Neuron (in vitro differentiated cells): ENCODE data around the gene DNAJC5.
"Not testable (repeated sequence)": the region's sequence is repeated elsewhere in the genome, so short reads cannot be mapped to it uniquely, and the experiment has no call there.

ENCODE experiments used
- H2AFZ ChIP-seq: one replicate; pipeline ENCODE4 v1.6.1; 2013; ENCODE audit warnings: low read depth, mild to moderate bottlenecking, inconsistent platforms, low read length, moderate library complexity
- H3K27me3 ChIP-seq: one replicate; pipeline ENCODE4 v1.6.1; 2013; ENCODE audit warnings: low read length; ENCODE audit not compliant: insufficient read depth
- H3K36me3 ChIP-seq: one replicate; pipeline ENCODE4 v1.6.1; 2013; ENCODE audit warnings: low read length; ENCODE audit not compliant: insufficient read depth
- H3K4me1 ChIP-seq: one replicate; pipeline ENCODE4 v1.6.1; 2013; ENCODE audit warnings: low read length; ENCODE audit not compliant: insufficient read depth
- H3K4me3 ChIP-seq: 2 replicates; pipeline ENCODE4 v1.5.1; 2013; ENCODE audit warnings: mild to moderate bottlenecking, low read length, moderate library complexity
- H3K9me3 ChIP-seq: one replicate; pipeline ENCODE4 v1.6.1; 2013; ENCODE audit warnings: low read length

DNAJC5 gene

DNA sequence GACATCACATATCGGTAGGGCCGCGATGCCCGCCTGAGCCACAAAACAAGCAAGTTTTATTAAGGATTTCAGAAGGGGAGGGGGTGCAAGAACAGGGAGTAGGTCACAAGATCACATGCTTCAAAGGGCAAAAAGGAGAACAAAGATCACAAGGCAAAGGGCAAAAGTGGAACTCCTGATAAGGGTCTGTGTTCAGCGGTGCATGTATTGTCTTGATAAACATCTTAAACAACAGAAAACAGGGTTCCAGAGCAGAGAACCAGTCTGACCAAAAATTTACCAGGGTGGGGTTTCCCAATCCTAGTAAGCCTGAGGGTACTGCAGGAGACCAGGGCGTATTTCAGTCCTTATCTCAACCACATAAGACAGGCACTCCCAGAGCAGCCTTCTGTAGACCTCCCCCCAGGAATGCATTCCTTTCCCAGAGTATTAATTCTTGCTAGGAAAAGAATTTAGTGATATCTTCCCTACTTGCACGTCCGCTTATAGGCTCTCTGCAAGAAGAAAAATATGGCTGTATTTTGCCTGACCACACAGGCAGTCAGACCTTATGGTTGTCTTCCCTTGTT lies 21.5 kb downstream of the DNAJC5 start:
- not testable (repeated sequence) for H3K27me3 ChIP-seq, H3K4me1 ChIP-seq, H3K4me3 ChIP-seq, H3K9me3 ChIP-seq, H2AFZ ChIP-seq
- H3K36me3 ChIP-seq: peaks cover 10% of the 10 kb centered on the region

DNA sequence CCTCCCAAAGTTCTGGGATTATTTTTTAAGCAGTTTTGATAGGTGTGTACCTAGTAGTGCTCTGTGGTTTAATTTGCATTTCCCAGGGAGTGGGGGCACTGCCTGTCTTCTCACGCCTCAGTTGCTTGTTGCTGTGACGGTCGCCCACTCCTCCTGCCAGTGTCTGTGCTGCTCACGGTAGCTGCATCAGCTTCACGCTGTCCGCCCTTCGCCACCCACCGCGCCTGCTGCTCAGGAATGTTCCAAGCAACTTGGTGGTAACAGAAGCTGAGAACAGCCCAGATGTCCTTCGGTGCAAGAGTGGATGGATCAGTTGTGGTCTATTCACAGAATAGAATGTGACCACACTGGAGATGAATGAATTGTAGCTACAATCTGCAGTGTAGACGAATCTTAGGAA lies 22.9 kb downstream of the DNAJC5 start:
- no peaks in the 10 kb centered on the region for H3K27me3 ChIP-seq
- H3K9me3 ChIP-seq: peaks cover 2% of the 10 kb centered on the region
- peaks cover 3% of the 10 kb centered on the region for H3K4me1 ChIP-seq
- H2AFZ ChIP-seq: no peak overlapping the region
- H3K4me3 ChIP-seq: no peak overlapping the region
- peaks cover 10% of the 10 kb centered on the region for H3K36me3 ChIP-seq

DNA sequence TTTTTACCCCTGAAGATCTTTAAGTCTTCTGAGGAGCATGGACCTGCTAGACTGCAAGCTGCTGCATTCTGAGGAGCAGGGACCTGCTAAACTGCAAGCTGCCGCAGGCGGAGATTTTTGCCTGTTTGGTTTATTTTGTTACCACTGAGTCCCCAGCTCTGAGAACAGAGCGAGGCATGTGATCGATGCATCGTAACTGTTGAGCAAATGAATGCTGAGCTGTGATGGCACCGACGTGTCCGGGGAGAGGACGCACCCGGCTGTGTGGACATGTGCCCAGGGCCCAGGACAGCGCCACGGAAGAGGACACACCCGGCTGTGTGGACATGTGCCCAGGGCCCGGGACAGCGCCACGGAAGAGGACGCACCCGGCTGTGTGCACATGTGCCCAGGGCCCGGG lies 24.2 kb downstream of the DNAJC5 start:
- Histone ChIP-seq H3K27me3 (no peaks in the 10 kb centered on the region), H3K36me3 (peaks cover 10% of the 10 kb centered on the region), H2AFZ (no peak overlapping the region), H3K4me1 (peaks cover 3% of the 10 kb centered on the region), H3K9me3 (peaks cover 2% of the 10 kb centered on the region), H3K4me3 (no peak overlapping the region)

DNA sequence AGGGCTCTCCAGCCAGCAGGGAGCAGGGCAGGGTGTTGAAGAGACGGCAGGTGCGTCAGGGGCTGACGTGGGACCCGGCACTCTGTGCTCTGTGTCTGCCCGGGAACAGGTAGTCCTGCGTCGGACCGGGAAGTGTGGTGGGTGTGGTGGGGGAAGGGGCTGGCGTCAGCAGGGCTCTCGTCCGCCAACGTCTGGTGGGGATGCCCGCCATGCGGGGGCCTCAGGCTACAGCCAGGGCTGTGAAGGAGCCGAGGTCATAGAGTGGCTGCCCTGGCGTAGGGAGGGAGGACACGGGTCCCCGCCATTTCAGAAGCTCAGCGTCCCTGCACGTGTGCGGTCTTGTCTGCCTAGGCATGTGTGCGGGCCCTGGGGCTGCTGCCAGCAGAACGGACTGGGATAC lies 25.3 kb downstream of the DNAJC5 start:
- Histone ChIP-seq H3K4me1 (no peaks in the 10 kb centered on the region), H3K27me3 (no peaks in the 10 kb centered on the region), H3K36me3 (peaks cover 10% of the 10 kb centered on the region), H3K9me3 (peaks cover 2% of the 10 kb centered on the region), H3K4me3 (no peak overlapping the region), H2AFZ (no peak overlapping the region)

DNA sequence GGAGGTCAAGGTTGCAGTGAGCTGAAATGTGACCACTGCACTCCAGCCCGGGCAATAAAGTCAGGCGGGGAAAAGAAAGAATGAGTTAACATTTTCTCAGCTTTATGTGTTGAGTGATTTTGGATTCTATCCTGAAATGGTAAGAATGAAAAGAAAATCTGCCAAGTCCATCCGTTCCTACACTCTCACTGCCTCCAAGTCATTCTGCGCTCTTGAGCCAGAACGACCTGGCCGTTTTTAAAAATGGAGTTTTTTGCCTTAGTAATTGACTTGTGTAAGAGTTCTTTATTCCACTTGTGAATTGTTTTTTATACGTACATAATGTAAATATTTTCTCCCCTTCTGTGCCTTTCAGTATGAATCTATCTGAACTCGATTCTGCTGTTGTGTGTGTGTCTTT lies 28.7 kb downstream of the DNAJC5 start:
- no peaks in the 10 kb centered on the region for H3K9me3 ChIP-seq
- H3K36me3 ChIP-seq: peaks cover 29% of the 10 kb centered on the region

DNA sequence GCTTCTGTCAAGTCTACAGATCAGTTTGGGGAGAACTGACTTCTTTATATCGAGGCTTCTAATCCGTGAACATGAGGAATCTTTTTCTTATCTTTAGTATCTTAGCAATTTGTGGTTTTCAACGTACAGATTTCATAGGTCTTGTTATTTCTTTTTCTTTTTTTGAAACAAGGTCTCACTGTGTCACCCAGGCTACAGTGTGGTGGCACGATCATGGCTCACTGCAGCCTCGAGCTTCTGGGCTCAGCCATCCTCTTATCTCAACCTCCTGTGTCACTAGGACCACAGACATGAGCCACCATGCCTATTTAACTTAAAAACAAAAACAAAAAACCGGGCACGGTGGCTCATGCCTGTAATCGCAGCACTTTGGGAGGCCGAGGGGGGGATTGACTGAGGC lies 29.3 kb downstream of the DNAJC5 start:
- Histone ChIP-seq H3K9me3 (no peaks in the 10 kb centered on the region), H2AFZ (no peak overlapping the region), H3K4me3 (no peak overlapping the region), H3K27me3 (no peaks in the 10 kb centered on the region), H3K36me3 (peaks cover 31% of the 10 kb centered on the region), H3K4me1 (no peaks in the 10 kb centered on the region)

More for the DNA sequence above, 28.7 kb downstream of the DNAJC5 start:
- Histone ChIP-seq H3K27me3 (no peaks in the 10 kb centered on the region), H2AFZ (no peak overlapping the region), H3K4me3 (no peak overlapping the region), H3K4me1 (no peaks in the 10 kb centered on the region)

DNA sequence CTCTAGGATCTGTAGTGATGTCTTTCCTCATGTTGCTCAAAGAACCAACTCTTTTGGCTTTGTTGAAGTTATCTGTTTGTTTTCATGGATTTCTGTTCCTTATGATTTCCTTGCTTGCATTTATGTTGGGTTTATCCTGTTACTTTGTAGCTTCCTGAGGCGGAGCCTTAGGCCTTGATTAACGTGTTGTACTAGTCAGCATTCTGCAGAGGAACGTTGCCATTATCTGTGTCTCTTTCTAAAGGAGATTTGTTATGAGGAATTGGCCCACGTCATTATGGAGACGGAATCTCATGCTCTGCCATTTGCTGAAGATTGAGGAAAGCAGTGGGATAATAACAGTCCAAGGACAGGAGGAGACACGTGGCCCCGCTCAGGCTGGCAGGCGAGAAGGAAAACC lies 31.4 kb downstream of the DNAJC5 start:
- Histone ChIP-seq H3K36me3 (peaks cover 45% of the 10 kb centered on the region), H2AFZ (no peak overlapping the region)

DNA sequence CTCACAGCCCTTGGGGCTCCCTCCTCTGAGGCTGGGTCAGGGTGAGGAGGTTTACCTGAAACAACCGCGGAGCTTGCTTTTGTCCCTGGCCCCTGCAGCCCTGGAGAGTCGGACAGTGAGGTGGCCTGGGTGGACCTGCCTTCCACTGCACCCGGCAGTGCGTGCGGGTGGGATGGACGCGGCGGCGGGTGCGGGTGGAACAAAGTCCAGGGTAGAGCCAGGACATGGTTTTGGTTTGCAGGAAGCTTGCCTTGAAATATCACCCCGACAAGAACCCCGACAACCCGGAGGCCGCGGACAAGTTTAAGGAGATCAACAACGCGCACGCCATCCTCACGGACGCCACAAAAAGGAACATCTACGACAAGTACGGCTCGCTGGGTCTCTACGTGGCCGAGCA lies 34.1 kb downstream of the DNAJC5 start:
- no peak overlapping the region for H3K4me3 ChIP-seq

More for the DNA sequence above, 31.4 kb downstream of the DNAJC5 start:
- no peaks in the 10 kb centered on the region for H3K27me3 ChIP-seq
- no peak overlapping the region for H3K4me3 ChIP-seq
- H3K4me1 ChIP-seq: no peaks in the 10 kb centered on the region
- no peaks in the 10 kb centered on the region for H3K9me3 ChIP-seq

DNA sequence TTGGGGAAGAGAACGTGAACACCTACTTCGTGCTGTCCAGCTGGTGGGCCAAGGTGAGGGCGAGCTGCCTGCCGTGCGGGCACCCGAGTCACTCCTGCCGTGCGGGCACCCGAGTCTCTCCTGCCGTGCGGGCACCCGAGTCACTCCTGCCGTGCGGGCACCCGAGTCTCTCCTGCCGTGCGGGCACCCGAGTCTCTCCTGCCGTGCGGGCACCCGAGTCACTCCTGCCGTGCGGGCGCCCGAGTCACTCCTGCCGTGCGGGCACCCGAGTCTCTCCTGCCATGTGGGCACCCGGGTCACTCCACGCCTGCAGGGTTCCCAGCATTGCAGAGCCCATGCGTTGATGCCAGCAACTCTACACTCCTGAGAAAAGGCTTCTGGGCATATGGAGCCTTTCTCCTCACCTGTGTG lies 34.6 kb downstream of the DNAJC5 start:
- H3K4me1 ChIP-seq, H2AFZ ChIP-seq, H3K9me3 ChIP-seq, H3K4me3 ChIP-seq, H3K27me3 ChIP-seq: not testable (repeated sequence)
- peaks cover 67% of the 10 kb centered on the region for H3K36me3 ChIP-seq

More for the DNA sequence above, 34.1 kb downstream of the DNAJC5 start:
- no peaks in the 10 kb centered on the region for H3K4me1 ChIP-seq
- H3K36me3 ChIP-seq: peaks cover 65% of the 10 kb centered on the region
- peaks cover 2% of the 10 kb centered on the region for H3K9me3 ChIP-seq
- no peaks in the 10 kb centered on the region for H3K27me3 ChIP-seq
- no peak overlapping the region for H2AFZ ChIP-seq

DNA sequence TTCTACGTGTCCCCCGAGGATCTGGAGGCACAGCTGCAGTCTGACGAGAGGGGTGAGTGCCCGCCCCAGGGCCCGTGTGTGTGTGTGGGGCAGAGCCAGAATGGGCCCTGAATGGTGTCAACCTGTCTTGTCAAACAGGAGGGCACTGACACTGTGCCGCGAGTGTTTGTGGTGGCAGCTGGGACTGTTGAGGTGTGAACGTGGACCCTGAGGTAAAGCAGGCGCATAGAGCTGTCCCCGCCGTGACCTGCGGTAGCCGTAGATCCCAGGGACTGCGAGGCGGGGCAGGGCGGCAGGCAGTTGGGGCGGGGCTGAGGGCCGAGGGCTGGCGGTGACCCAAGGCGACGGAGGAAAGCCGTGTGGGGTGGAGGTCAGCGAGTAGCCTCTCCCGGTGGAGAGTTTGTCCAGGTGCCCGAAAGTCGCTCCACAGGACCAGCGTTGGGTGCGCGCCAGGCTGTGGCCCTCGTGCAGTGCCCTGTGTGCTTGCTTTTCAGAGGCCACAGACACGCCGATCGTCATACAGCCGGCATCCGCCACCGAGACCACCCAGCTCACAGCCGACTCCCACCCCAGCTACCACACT lies 36.1 kb downstream of the DNAJC5 start:
- Histone ChIP-seq H3K27me3 (no peaks in the 10 kb centered on the region), H3K4me3 (no peak overlapping the region), H2AFZ (no peak overlapping the region), H3K9me3 (peaks cover 2% of the 10 kb centered on the region), H3K4me1 (no peaks in the 10 kb centered on the region), H3K36me3 (peaks cover 82% of the 10 kb centered on the region)

DNA sequence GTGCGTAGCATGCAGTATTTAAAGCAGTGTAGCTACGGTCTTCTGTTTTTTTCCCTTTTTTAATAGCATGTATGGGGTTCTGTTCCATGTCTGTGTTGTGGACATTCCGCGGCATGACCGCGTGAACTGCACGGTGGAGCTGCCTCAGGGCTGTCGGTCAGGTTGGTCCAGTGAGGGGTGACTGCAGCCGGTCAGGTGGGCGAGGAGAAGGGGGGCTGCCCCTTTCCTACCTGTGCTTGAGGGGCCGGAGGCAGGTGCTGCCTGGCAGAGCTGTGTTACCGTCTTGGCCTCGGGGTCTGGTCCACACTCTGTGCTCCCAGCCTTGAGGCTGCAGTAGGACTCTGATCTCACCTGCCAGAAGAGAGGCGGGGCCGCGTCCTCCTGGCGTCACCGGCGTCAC lies 36.8 kb downstream of the DNAJC5 start:
- H3K36me3 ChIP-seq: peaks cover 80% of the 10 kb centered on the region
- H3K9me3 ChIP-seq: peaks cover 2% of the 10 kb centered on the region
- no peaks in the 10 kb centered on the region for H3K4me1 ChIP-seq
- no peaks in the 10 kb centered on the region for H3K27me3 ChIP-seq
- H3K4me3 ChIP-seq: no peak overlapping the region
- no peak overlapping the region for H2AFZ ChIP-seq

DNA sequence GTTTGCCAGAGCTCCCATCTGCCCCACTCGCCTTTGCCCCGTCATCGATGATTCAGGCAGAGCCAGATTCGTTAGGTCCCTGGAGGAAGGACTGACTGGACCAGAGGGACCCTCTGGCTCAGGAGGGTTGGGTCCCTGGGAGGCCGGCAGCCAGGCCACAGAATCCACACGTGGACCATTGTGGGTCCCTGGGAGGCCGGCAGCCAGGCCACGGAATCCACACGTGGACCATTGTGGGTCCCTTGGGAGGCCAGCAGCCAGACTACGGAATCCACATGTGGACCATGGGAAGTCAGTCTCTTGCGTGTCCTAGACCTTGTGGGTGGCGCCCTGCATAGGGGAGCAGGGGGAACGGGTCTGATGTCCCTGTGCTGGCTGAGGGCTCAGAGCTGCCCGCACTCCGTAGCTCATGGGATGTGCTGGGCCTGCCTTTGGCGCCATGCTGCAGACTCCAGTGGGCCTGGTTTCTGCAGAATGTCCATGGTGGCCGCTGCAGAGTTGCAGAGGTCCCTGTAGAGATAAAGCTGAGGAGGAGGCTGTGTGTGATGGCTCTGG lies 37.8 kb downstream of the DNAJC5 start:
- Histone ChIP-seq H3K9me3 (peaks cover 3% of the 10 kb centered on the region), H3K4me1 (no peaks in the 10 kb centered on the region), H3K4me3 (no peak overlapping the region), H2AFZ (no peak overlapping the region), H3K27me3 (no peaks in the 10 kb centered on the region), H3K36me3 (peaks cover 76% of the 10 kb centered on the region)

DNA sequence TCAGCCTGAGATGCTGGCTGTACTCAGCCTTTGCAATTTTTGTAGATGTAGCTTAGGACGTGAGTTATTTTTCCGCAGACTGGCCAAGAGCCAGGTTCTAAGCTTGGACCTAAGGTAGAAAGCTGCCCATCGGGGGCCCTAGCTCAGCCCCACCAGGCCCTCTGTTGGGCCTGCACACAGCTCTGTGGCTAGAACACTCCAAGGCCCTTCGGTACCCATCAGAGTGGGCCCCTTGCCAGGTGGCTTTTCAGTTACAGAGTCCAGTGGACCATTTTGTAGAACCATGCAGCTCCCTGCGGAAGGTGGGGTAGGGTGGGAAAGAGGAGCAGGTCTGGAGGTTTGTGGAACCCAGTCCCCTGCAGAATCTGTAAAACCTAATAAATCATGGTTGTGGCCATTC lies 38.7 kb downstream of the DNAJC5 start:
- no peak overlapping the region for H2AFZ ChIP-seq
- no peaks in the 10 kb centered on the region for H3K27me3 ChIP-seq
- H3K36me3 ChIP-seq: peaks cover 70% of the 10 kb centered on the region

More for the DNA sequence above, 38.7 kb downstream of the DNAJC5 start:
- H3K4me1 ChIP-seq: no peaks in the 10 kb centered on the region
- H3K9me3 ChIP-seq: peaks cover 6% of the 10 kb centered on the region
- no peak overlapping the region for H3K4me3 ChIP-seq
